Esophagus muscularis mucosa (tissue), 4 donors: ENCODE data around the gene LIMCH1. TPM values are rescaled to one million over a fixed set of nuclear protein-coding genes. Genes with fewer than 3 reads are reported as not detected.
A peak's percentile ranks its signal among the peaks of the same experiment; 100 is the strongest.
"Not testable (repeated sequence)": the region's sequence is repeated elsewhere in the genome, so short reads cannot be mapped to it uniquely, and the experiment has no call there.

Experiments used
- DNase-seq: peaks from one replicate; pipeline ENCODE4 v3.0.0-alpha.2; 2017; ENCODE audit errors: extremely low spot score
- H3K27ac ChIP-seq, 4 donors: fragments of 200-600 bp; sonication (generic); replicated peaks in 1 of 4; 1 replicate in 3 of 4; 2 replicates in 1 of 4; pipeline ENCODE4 v1.5.1; 2016 to 2019; ENCODE audit warnings: mild to moderate bottlenecking in 1 of 4
- H3K27me3 ChIP-seq, 4 donors: fragments of 200-600 bp; sonication (generic); one replicate each; pipeline versions ENCODE4 v1.5.1 to v1.6.0; 2016 to 2019
- H3K36me3 ChIP-seq, 4 donors: fragments of 200-600 bp; sonication (generic); one replicate each; pipeline ENCODE4 v1.5.1; 2016 to 2019
- H3K4me1 ChIP-seq, 4 donors: fragments of 200-600 bp; sonication (generic); one replicate each; pipeline ENCODE4 v1.5.1; 2016 to 2019
- H3K4me3 ChIP-seq, 4 donors: fragments of 200-600 bp; sonication (generic); 1 replicate in 2 of 4; 2 replicates in 2 of 4; pipeline ENCODE4 v1.5.1; 2016 to 2019; ENCODE audit warnings: mild to moderate bottlenecking in 4 of 4, moderate library complexity in 1 of 4
- H3K9me3 ChIP-seq, 4 donors: fragments of 200-600 bp; sonication (generic); 1 replicate in 3 of 4; 2 replicates in 1 of 4; pipeline ENCODE4 v1.5.1; 2016 to 2019
- EP300 ChIP-seq: sonication (generic); formaldehyde crosslinking; IDR thresholded peaks from one replicate; pipeline ENCODE4 v1.6.1; 2017; ENCODE audit warnings: antibody characterized with exemption
- POLR2A ChIP-seq: fragments of 450-650 bp; IDR thresholded peaks from one replicate; pipeline ENCODE4 v1.6.1; 2017; ENCODE audit warnings: antibody characterized with exemption, moderate library complexity, mild to moderate bottlenecking, low read depth
- POLR2AphosphoS5 ChIP-seq, 2 donors: sonication (generic); formaldehyde crosslinking; IDR thresholded peaks; one replicate each; pipeline ENCODE4 v1.6.1; 2017; ENCODE audit warnings: antibody characterized with exemption in 2 of 2
- WGBS: methylation state at CpG from one replicate; pipeline ENCODE4 v1.1.5; 2018; 5-methylcytosine and 5-hydroxymethylcytosine counted together
- intact Hi-C: fragments of 100-400 bp; cut with DNase I; formaldehyde crosslinking; loops from one replicate; pipeline ENCODE4 v1.15.1; 2023
- total RNA-seq, 4 donors: library from RNA; depleted of rRNA; stranded (reverse); fragments of >200 nt; gene quantifications; one replicate each; pipeline versions ENCODE4 v1.1.0 to v1.2.1, GENCODE V29; 2016
- TF ChIP-seq, protein P1 (sequence below), 3 experiments: fragments of 200-600 bp in 2 of 3; fragments of 450-650 bp in 1 of 3; sonication (generic) in 2 of 3; IDR thresholded peaks; one replicate each; pipeline ENCODE4 v1.5.1; 2017 to 2019; ENCODE audit warnings: antibody characterized with exemption in 3 of 3, mild to moderate bottlenecking in 2 of 3, moderate library complexity in 1 of 3

The LIMCH1 gene
- total RNA-seq, 4 donors from 2014 or later = 49.0 to 101 (median 72.1) TPM

DNA sequence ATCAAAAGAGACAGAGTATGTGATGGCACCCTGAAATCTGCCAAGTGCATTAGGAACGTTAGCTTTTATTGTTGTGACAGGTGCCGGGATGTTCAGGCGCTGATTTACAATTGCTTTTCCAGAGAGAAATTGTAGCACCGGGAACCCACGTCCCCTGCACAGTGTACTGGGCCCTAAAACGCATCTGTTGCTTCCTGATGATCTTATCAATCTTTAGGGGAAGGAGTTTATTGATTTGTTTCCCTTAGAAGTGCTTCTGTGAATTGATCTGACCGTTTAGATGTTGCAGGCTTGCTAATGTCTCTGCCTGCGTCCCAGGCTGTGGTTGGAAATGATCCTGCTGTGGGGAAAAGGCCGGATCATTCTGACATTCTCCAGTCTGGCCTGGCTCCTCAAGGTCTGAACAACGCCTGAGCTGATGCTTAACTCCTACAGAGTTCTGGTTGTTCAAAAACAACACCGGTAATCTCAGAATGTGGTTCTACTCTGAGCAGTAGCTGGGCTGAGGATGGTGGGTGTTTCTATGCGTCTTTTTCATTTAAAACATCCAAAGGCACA is 193.7 kb downstream of the LIMCH1 start:
- no peak overlapping the region for H3K27ac ChIP-seq
- H3K4me3 ChIP-seq = no peak overlapping the region
- H3K36me3 ChIP-seq = no peaks in the 10 kb centered on the region
- intact Hi-C loops = no loop called here
- H3K27me3 ChIP-seq = peaks cover 0 to 18% (median 0%) of the 10 kb centered on the region in 4 donors
- no peak for DNase-seq
- WGBS = 39% methylated on average over 12 of the region's 12 CpGs
- no peaks in the 10 kb centered on the region for H3K9me3 ChIP-seq
- H3K4me1 ChIP-seq = no peaks in the 10 kb centered on the region
- TF ChIP-seq EP300 (no peak), POLR2AphosphoS5 (IDR thresholded peaks at IDR 0.05) (no peak), POLR2A (no peak)
- TF ChIP-seq, protein P1, sequence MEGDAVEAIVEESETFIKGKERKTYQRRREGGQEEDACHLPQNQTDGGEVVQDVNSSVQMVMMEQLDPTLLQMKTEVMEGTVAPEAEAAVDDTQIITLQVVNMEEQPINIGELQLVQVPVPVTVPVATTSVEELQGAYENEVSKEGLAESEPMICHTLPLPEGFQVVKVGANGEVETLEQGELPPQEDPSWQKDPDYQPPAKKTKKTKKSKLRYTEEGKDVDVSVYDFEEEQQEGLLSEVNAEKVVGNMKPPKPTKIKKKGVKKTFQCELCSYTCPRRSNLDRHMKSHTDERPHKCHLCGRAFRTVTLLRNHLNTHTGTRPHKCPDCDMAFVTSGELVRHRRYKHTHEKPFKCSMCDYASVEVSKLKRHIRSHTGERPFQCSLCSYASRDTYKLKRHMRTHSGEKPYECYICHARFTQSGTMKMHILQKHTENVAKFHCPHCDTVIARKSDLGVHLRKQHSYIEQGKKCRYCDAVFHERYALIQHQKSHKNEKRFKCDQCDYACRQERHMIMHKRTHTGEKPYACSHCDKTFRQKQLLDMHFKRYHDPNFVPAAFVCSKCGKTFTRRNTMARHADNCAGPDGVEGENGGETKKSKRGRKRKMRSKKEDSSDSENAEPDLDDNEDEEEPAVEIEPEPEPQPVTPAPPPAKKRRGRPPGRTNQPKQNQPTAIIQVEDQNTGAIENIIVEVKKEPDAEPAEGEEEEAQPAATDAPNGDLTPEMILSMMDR (IDR thresholded peaks at IDR 0.05) = no peak

DNA sequence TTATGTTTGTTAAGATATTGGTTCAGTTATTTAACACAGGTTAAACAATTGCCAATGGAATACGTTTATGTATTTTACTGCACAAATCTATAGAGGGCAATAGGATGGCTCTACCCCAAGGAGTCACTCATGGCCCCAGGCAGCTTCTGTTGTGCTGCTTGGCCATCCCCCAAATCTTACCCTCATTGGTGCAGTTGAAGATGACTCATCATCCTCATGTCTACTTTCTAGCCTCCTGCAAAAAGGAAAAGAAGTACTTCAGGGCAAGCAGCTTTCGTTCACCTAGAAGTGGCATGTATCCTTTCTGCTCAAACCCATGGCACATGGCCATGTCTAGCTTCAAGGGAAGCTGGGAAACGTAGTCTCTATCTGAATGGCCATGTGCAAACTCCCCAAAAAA is 196.4 kb downstream of the LIMCH1 start:
- Histone ChIP-seq H3K36me3 (no peaks in the 10 kb centered on the region), H3K27ac (no peak overlapping the region), H3K27me3 (peaks cover 0 to 16% (median 0%) of the 10 kb centered on the region in 4 donors), H3K4me1 (no peaks in the 10 kb centered on the region), H3K9me3 (no peaks in the 10 kb centered on the region), H3K4me3 (no peak overlapping the region)
- no peak for DNase-seq
- no peak for TF ChIP-seq POLR2A
- TF ChIP-seq EP300 = no peak
- TF ChIP-seq POLR2AphosphoS5 (IDR thresholded peaks at IDR 0.05) = no peak
- TF ChIP-seq, protein P1 (IDR thresholded peaks at IDR 0.05) = no peak
- intact Hi-C loops = no loop called here
- 74% methylated on average over 3 of the region's 3 CpGs for WGBS

DNA sequence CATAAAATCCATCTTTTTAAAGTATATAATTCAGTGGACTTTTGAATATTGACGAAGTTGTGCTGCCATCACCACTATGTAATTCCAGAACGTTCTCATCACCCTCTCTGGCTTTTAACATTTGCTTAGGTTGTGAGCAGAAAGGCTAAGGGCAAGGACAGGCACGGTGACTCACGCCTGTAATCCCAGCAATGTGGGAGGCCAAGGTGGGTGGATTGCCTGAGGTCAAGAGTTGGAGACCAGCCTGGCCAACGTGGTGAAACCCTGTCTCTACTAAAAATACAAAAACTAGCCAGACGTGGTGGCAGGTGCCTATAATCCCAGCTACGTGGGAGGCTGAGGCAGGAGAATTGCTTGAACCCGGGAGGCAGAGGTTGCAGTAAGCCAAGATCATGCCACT is 199.5 kb downstream of the LIMCH1 start:
- H3K4me1 ChIP-seq, intact Hi-C loops, H3K36me3 ChIP-seq, H3K4me3 ChIP-seq, H3K9me3 ChIP-seq, DNase-seq, H3K27ac ChIP-seq: not testable (repeated sequence)
- 86% methylated on average over 8 of the region's 8 CpGs for WGBS
- H3K27me3 ChIP-seq = peaks cover 0 to 39% (median 0%) of the 10 kb centered on the region in 4 donors

DNA sequence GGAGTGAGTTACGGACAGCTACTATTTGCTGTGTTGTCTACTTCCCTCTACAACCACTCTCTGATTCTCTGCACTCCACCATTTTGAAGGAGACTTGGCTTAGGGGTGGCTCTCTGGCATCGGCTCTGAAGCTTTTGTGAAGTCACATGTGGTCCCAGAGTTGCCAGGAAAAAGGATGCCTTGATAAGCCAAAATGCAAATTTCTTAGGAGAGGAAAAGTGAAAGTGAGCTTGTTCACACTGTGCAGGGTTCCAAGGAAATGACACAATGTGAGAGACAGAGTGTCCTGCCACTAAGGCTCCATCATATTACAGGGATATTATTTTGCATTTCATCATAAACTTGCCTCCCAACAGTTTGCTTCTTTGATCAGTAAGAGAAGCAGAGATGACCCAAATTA is 203.4 kb downstream of the LIMCH1 start:
- Histone ChIP-seq H3K9me3 (peaks cover 0 to 4% (median 4%) of the 10 kb centered on the region in 4 donors), H3K36me3 (no peaks in the 10 kb centered on the region), H3K27ac (no peak overlapping the region), H3K27me3 (peaks cover 0 to 73% (median 17%) of the 10 kb centered on the region in 4 donors), H3K4me1 (peaks cover 0 to 11% (median 4%) of the 10 kb centered on the region in 4 donors), H3K4me3 (no peak overlapping the region)
- TF ChIP-seq, protein P1 (IDR thresholded peaks at IDR 0.05) = no peak
- TF ChIP-seq POLR2A (no peak), EP300 (no peak), POLR2AphosphoS5 (IDR thresholded peaks at IDR 0.05) (no peak)
- DNase-seq = no peak
- intact Hi-C loops = no loop called here
- WGBS = 50% methylated on average over 2 of the region's 2 CpGs

DNA sequence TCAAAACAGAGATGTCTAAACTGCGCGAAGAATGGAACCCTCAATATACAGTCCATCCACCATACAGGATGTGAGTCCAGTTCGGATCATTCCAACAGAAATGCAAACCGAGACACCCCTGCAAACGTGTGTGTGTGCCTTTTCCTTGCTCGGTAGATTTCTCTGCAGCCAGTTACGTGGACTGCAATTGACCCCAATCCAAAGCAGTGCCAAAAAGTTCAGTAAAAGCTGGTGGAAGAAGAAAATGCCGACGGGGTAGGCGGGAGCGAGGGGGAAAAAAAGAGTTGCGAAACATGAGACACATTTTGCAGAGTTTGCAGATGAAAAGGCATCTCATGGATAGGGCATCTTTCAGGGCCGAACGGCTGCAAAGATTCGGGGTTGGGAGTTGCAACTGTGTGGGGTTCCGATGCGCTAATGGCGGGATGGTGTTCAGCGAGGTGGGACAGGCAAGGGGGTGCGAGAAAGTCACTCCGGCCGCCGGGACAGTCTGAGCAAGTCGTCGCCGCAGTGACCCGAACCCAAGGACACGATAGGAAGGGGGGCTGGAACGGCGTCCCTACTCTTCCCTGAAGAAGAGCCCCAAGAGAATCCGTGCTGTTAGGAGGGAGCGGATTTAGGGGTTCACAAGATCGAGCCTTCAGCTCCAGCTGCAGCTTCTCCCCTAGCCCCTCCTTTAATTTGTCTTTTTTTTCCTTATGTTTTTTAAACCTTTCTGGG is 206.8 kb downstream of the LIMCH1 start:
- intact Hi-C loops = no loop called here
- Histone ChIP-seq H3K4me3 (no peak overlapping the region), H3K9me3 (peaks cover 0 to 4% (median 4%) of the 10 kb centered on the region in 4 donors), H3K27ac (no peak overlapping the region), H3K27me3 (peaks cover 0 to 93% (median 41%) of the 10 kb centered on the region in 4 donors), H3K4me1 (peaks cover 0 to 25% (median 15%) of the 10 kb centered on the region in 4 donors), H3K36me3 (no peaks in the 10 kb centered on the region)
- TF ChIP-seq POLR2A = no peak
- no peak for TF ChIP-seq EP300
- TF ChIP-seq POLR2AphosphoS5 (IDR thresholded peaks at IDR 0.05) = no peak
- TF ChIP-seq, protein P1 (IDR thresholded peaks at IDR 0.05) = no peak
- DNase-seq = peak; percentile 62
- 6% methylated on average over 33 of the region's 33 CpGs for WGBS
